Heart right ventricle (tissue), 16 donors: ENCODE measurements around the gene CANT1. TPM values are rescaled to one million over a fixed set of nuclear protein-coding genes. Genes with fewer than 3 reads are reported as not detected.

Experiments used
- ATAC-seq, 8 donors: fragments of 200-7000 bp; cut with Tn5 transposase; one replicate each; pipeline ENCODE4 v1.9.1; 2020; ENCODE audit warnings: mild to moderate bottlenecking in 8 of 8, moderate library complexity in 8 of 8, moderate number of reproducible peaks in 1 of 8
- DNase-seq, 2 donors: peaks; one replicate each; pipeline ENCODE4 v3.0.0-alpha.2; 2020
- H3K27ac ChIP-seq, 10 donors: fragments of 200-600 bp; sonication (generic) in 2 of 10; one replicate each; pipeline versions ENCODE4 v1.5.0 to v1.8.0; 2020 to 2022; ENCODE audit warnings: mild to moderate bottlenecking in 3 of 10
- H3K27me3 ChIP-seq, 7 donors: fragments of 200-600 bp; one replicate each; pipeline ENCODE4 v1.8.0; 2021 to 2022; ENCODE audit warnings: mild to moderate bottlenecking in 2 of 7
- H3K36me3 ChIP-seq, 9 donors: fragments of 200-600 bp; sonication (generic) in 1 of 9; one replicate each; pipeline versions ENCODE4 v1.5.0 to v1.8.0; 2020 to 2022; ENCODE audit warnings: mild to moderate bottlenecking in 2 of 9
- H3K4me1 ChIP-seq, 9 donors: fragments of 200-600 bp; sonication (generic) in 1 of 9; one replicate each; pipeline versions ENCODE4 v1.5.0 to v1.8.0; 2020 to 2022; ENCODE audit warnings: mild to moderate bottlenecking in 4 of 9
- H3K4me3 ChIP-seq, 10 donors: fragments of 200-600 bp; sonication (generic) in 2 of 10; one replicate each; pipeline versions ENCODE4 v1.5.0 to v1.8.0; 2020 to 2022; ENCODE audit warnings: mild to moderate bottlenecking in 7 of 10, moderate library complexity in 2 of 10
- H3K9me3 ChIP-seq, 11 donors: fragments of 200-600 bp in 10 of 11; sonication (generic) in 2 of 11; one replicate each; pipeline versions ENCODE4 v1.5.0 to v1.8.0; 2013 to 2022; ENCODE audit warnings: mild to moderate bottlenecking in 2 of 11, control low read depth in 1 of 11, moderate library complexity in 1 of 11
- CTCF ChIP-seq, 9 donors: fragments of 200-600 bp; sonication (generic) in 2 of 9; IDR thresholded peaks; one replicate each; pipeline versions ENCODE4 v1.5.0 to v1.8.0; 2021 to 2022; ENCODE audit warnings: antibody characterized with exemption in 9 of 9, mild to moderate bottlenecking in 5 of 9, moderate library complexity in 1 of 9
- WGBS, 2 donors: extraction: QIAGEN DNeasy Blood & Tissue Kit; methylation state at CpG; one replicate each; pipeline ENCODE4 v1.1.7; 2013; ENCODE audit warnings: inconsistent platforms in 1 of 2; 5-methylcytosine and 5-hydroxymethylcytosine counted together
- intact Hi-C, 10 donors: fragments of 100-400 bp; cut with DNase I; formaldehyde crosslinking; loops; one replicate each; pipeline versions ENCODE4 v1.11.1 to v1.14.2; 2022
- polyA plus RNA-seq, 2 donors: library from polyadenylated mRNA; stranded (reverse); fragments of 200-250 nt; gene quantifications; one replicate each; pipeline ENCODE4 v1.2.3, GENCODE V29; 2013
- total RNA-seq, 10 donors: library from RNA; stranded (reverse); fragmentation: NEBNext Ultra II Directional in 3 of 10; extraction: Animal tissue kit (Norgen Biotek cat#: 25700) in 3 of 10; gene quantifications; one replicate each; pipeline versions ENCODE4 v1.2.1 to v1.2.4, GENCODE V29; 2021 to 2023
- donor health status: Arrhythmogenic right ventricular cardiomyopathy.
- donor health status: ischemic (EF 13 %, LVEDD 7.1; RV severe dilation, severe dysfunction).
- donor health status: healthy with polysubstance abuse.
- donor health status: DM: no; HTN: yes; CAD: no.
- donor health status: DM: no; HTN: no; CAD: no.
- donor health status: ischemic (EF 25% LVEDD 6.9; RV normal size, moderate dysfunction).
- donor health status: ischemic (EF 25% LVEDD 5.7; RV mildly dilated, moderate dysfunction).
- donor health status: healthy.
- donor health status: DM: yes; HTN: yes; CAD: no.
- donor health status: Ischemic cardiomyopathy.
- donor health status: ischemic (EF 35%, LVEDD 5.7; RV mildly dilated, moderate dysfunction).
- donor health status: nonischemic (EF 11% LVEDD 7.7; RV severe dilation, severe dysfunction).
- donor health status: DM: yes; HTN: yes; CAD: no.
- donor health status: PGD.
- donor health status: ischemic (EF 29% LVEDD 5.4; RV normal size, mild dysfunction).
- donor health status: nonischemic (EF 23%, LVEDD 6.1; RV moderate dilation, normal function).

Gene CANT1
- total and polyA plus RNA-seq, 12 donors = 4.1 to 33.4 (median 23.8) TPM

GRCh38 chr17:78953356-78954350 is 55.9 kb downstream of the CANT1 start:
- Histone ChIP-seq H3K4me3 (no peak overlapping the region), H3K4me1 (peaks cover 0 to 28% (median 11%) of the 10 kb centered on the region in 9 donors), H3K27me3 (no peaks in the 10 kb centered on the region), H3K9me3 (peaks cover 0 to 24% (median 14%) of the 10 kb centered on the region in 11 donors), H3K36me3 (no peaks in the 10 kb centered on the region), H3K27ac (no peak overlapping the region)
- WGBS, 2 donors = 74 to 77% methylated on average over 29 of the region's 29 CpGs
- intact Hi-C loops = no loop called here
- DNase-seq (no peak), ATAC-seq (peak in 1 of 8 donors; percentile 29)
- TF ChIP-seq CTCF (IDR thresholded peaks at IDR 0.05) = no peak

GRCh38 chr17:78952706-78953105 is 56.9 kb downstream of the CANT1 start:
- Histone ChIP-seq H3K36me3 (no peaks in the 10 kb centered on the region), H3K9me3 (peaks cover 0 to 24% (median 14%) of the 10 kb centered on the region in 11 donors), H3K4me3 (no peak overlapping the region), H3K27me3 (no peaks in the 10 kb centered on the region), H3K4me1 (peaks cover 0 to 28% (median 11%) of the 10 kb centered on the region in 9 donors), H3K27ac (peak overlapping the region in 2 of 10 donors; percentile 63 to 69)
- WGBS, 2 donors = 86 to 93% methylated on average over 10 of the region's 10 CpGs
- intact Hi-C loops = no loop called here
- ATAC-seq (peak in 1 of 8 donors; percentile 51), DNase-seq (no peak)
- TF ChIP-seq CTCF (IDR thresholded peaks at IDR 0.05) = no peak

GRCh38 chr17:78951967-78952551 is 57.5 kb downstream of the CANT1 start:
- Histone ChIP-seq H3K27ac (peak overlapping the region in 4 of 10 donors; percentile 36 to 69 (median 58)), H3K4me1 (peaks cover 0 to 28% (median 11%) of the 10 kb centered on the region in 9 donors), H3K4me3 (peak overlapping the region in 1 of 10 donors; percentile 2), H3K9me3 (peaks cover 0 to 24% (median 14%) of the 10 kb centered on the region in 11 donors), H3K27me3 (no peaks in the 10 kb centered on the region), H3K36me3 (no peaks in the 10 kb centered on the region)
- intact Hi-C loops = no loop called here
- no peak for DNase-seq
- TF ChIP-seq CTCF (IDR thresholded peaks at IDR 0.05) = no peak
- ATAC-seq = peak in 7 of 8 donors; percentile 36 to 74 (median 56)
- 46 to 53% methylated on average over 12 of the region's 12 CpGs for WGBS, 2 donors

GRCh38 chr17:78950870-78951269 is 58.7 kb downstream of the CANT1 start:
- H3K27ac ChIP-seq = no peak overlapping the region
- no peak overlapping the region for H3K4me3 ChIP-seq
- H3K27me3 ChIP-seq = no peaks in the 10 kb centered on the region
- TF ChIP-seq CTCF (IDR thresholded peaks at IDR 0.05) = no peak
- no peak for DNase-seq
- no peak for ATAC-seq
- intact Hi-C loops = no loop called here
- H3K4me1 ChIP-seq = peaks cover 0 to 28% (median 11%) of the 10 kb centered on the region in 9 donors
- WGBS, 2 donors = 95 to 98% methylated on average over 2 of the region's 2 CpGs
- H3K9me3 ChIP-seq = peaks cover 0 to 24% (median 14%) of the 10 kb centered on the region in 11 donors
- no peaks in the 10 kb centered on the region for H3K36me3 ChIP-seq
